ENCODE data around the gene OR1J4. TPM values are rescaled to one million over a fixed set of nuclear protein-coding genes. Genes with fewer than 3 reads are reported as not detected.
"Not testable (repeated sequence)": the region's sequence is repeated elsewhere in the genome, so short reads cannot be mapped to it uniquely, and the experiment has no call there.

Gene OR1J4, protein sequence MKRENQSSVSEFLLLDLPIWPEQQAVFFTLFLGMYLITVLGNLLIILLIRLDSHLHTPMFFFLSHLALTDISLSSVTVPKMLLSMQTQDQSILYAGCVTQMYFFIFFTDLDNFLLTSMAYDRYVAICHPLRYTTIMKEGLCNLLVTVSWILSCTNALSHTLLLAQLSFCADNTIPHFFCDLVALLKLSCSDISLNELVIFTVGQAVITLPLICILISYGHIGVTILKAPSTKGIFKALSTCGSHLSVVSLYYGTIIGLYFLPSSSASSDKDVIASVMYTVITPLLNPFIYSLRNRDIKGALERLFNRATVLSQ
- total RNA-seq = not detected

DNA sequence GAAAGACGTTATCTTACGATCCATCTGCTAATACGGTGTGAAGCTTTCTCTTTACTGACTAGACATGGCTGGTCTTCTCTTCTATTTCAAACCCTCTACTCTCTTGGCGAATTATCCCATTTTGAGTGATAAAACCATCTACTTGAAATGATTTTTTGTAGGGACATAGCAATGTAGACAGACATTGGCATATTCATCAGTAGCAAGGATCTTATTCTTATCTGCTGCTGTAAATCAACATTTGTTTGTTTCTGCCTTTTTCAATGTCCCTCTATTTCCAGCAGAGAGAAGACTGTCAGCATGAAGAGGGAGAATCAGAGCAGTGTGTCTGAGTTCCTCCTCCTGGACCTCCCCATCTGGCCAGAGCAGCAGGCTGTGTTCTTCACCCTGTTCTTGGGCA is at the start of gene OR1J4:
Gene OR1J4, plus strand, starts transcription at position 301 of the 400 bp plus-strand sequence. Its CDS starts 0 bp downstream, at position 301.
- Mint-ChIP-seq H3K9me3 (no peaks in the 10 kb centered on the region), H3K36me3 (no peaks in the 10 kb centered on the region), H3K27me3 (peaks cover 3% of the 10 kb centered on the region), H3K4me1 (no peaks in the 10 kb centered on the region), H3K4me3 (no peak within 1 kb of the TSS), H3K27ac (no peak within 1 kb of the TSS)
- DNase-seq = no peak

GRCh38 chr9:122474561-122474960 is 44.4 kb upstream of the OR1J4 start:
- H3K4me3 Mint-ChIP-seq = no peak overlapping the region
- H3K27me3 Mint-ChIP-seq = no peaks in the 10 kb centered on the region
- no peaks in the 10 kb centered on the region for H3K9me3 Mint-ChIP-seq
- H3K4me1 Mint-ChIP-seq = no peaks in the 10 kb centered on the region
- no peak overlapping the region for H3K27ac Mint-ChIP-seq
- DNase-seq = no peak
- no peaks in the 10 kb centered on the region for H3K36me3 Mint-ChIP-seq

DNA sequence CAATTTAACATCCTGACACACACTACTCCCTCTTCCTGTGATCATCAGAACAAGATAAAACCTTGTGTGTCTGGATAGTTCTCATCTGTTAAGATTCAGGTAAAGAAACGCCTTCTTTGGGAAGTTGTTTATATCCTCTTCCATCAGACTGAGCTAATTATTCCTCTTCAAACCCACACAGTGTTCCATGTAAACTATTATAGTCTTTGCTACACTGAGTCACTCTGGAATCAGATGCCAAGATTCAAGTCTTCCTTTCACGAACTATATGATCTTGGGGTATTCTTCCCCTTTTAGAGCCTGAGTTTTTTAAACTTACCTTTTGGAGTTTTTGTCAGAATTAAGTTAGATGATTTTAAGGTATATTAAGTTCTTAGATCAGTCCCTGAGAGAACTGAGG is 43.2 kb upstream of the OR1J4 start:
- no peak overlapping the region for H3K4me3 Mint-ChIP-seq
- no peaks in the 10 kb centered on the region for H3K9me3 Mint-ChIP-seq
- no peak for DNase-seq
- H3K27me3 Mint-ChIP-seq = no peaks in the 10 kb centered on the region
- H3K36me3 Mint-ChIP-seq = no peaks in the 10 kb centered on the region
- H3K27ac Mint-ChIP-seq = no peak overlapping the region
- no peaks in the 10 kb centered on the region for H3K4me1 Mint-ChIP-seq

DNA sequence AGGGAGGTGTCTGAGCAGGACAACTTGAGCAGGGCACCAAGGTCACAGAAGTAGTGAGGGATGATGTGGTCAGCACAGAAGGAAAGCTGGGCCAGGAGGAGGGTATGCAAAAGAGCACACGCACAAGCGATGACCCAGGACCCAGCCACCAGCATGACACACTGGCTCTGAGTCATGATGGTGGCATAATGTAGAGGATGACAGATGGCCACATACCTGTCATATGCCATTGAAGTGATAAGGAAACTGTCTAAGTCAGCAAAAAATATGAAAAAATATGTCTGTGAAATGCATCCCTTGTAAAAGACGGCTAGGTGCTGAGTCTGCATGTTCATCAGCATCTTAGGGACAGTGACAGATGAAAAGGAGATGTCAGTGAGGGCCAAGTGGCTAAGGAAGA is 41.6 kb upstream of the OR1J4 start:
- H3K9me3 Mint-ChIP-seq = no peaks in the 10 kb centered on the region
- DNase-seq = no peak
- no peak overlapping the region for H3K27ac Mint-ChIP-seq
- no peaks in the 10 kb centered on the region for H3K36me3 Mint-ChIP-seq
- H3K4me3 Mint-ChIP-seq = no peak overlapping the region
- H3K27me3 Mint-ChIP-seq = peaks cover 4% of the 10 kb centered on the region
- H3K4me1 Mint-ChIP-seq = no peaks in the 10 kb centered on the region

DNA sequence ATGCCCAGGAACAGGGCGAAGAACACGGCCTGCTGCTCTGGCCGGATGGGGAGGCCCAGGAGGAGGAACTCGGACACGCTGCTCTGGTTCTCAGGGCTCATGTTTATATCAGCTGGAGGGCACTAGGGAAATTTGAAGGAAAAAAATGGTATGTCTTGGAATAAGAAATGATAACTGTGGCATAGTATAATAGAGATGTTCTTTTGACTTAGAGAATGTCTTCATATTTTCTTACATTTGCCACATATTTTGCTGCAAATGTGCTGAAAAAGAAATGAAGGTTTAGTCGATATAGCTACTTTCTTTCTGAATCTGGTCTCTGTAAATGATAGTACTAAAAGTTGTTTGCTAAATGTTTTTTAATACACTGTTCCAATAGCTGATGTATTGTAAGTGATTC is 41.1 kb upstream of the OR1J4 start, which contains the start of gene OR1J1:
Gene OR1J1, minus strand, starts transcription at position 101 of the 400 bp plus-strand sequence. Its CDS starts 0 bp downstream, at position 101.
- no peak within 1 kb of the TSS for H3K27ac Mint-ChIP-seq
- no peak for DNase-seq
- H3K4me3 Mint-ChIP-seq = no peak within 1 kb of the TSS
- H3K4me1 Mint-ChIP-seq = no peaks in the 10 kb centered on the region
- H3K36me3 Mint-ChIP-seq = no peaks in the 10 kb centered on the region
- H3K27me3 Mint-ChIP-seq = peaks cover 4% of the 10 kb centered on the region
- no peaks in the 10 kb centered on the region for H3K9me3 Mint-ChIP-seq

GRCh38 chr9:122479062-122479461 is 39.9 kb upstream of the OR1J4 start:
- Mint-ChIP-seq H3K9me3 (no peaks in the 10 kb centered on the region), H3K27me3 (peaks cover 4% of the 10 kb centered on the region), H3K4me1 (no peaks in the 10 kb centered on the region), H3K36me3 (no peaks in the 10 kb centered on the region), H3K27ac (no peak overlapping the region), H3K4me3 (no peak overlapping the region)
- DNase-seq = no peak

GRCh38 chr9:122498883-122499288 is 20.1 kb upstream of the OR1J4 start:
- H3K36me3 Mint-ChIP-seq = peaks cover 9% of the 10 kb centered on the region
- H3K27ac Mint-ChIP-seq = no peak overlapping the region
- no peak overlapping the region for H3K4me3 Mint-ChIP-seq
- peaks cover 13% of the 10 kb centered on the region for H3K9me3 Mint-ChIP-seq
- no peak for DNase-seq
- H3K4me1 Mint-ChIP-seq = no peaks in the 10 kb centered on the region
- peaks cover 12% of the 10 kb centered on the region for H3K27me3 Mint-ChIP-seq

GRCh38 chr9:122506964-122507363 is 12.0 kb upstream of the OR1J4 start:
- no peaks in the 10 kb centered on the region for H3K27me3 Mint-ChIP-seq
- no peaks in the 10 kb centered on the region for H3K9me3 Mint-ChIP-seq
- no peak for DNase-seq
- peaks cover 3% of the 10 kb centered on the region for H3K36me3 Mint-ChIP-seq
- H3K4me1 Mint-ChIP-seq = no peaks in the 10 kb centered on the region
- H3K4me3 Mint-ChIP-seq = no peak overlapping the region
- H3K27ac Mint-ChIP-seq = no peak overlapping the region

- H3K4me3 Mint-ChIP-seq = no peak within 1 kb of the TSS
Observed at GRCh38 chr9:122510502-122510901, 8.4 kb upstream of the OR1J4 start, which contains the start of gene OR1J2. TSS of gene OR1J2 (plus strand) at chr9:122510802. CDS start at chr9:122510802, 0 bp downstream.

DNA sequence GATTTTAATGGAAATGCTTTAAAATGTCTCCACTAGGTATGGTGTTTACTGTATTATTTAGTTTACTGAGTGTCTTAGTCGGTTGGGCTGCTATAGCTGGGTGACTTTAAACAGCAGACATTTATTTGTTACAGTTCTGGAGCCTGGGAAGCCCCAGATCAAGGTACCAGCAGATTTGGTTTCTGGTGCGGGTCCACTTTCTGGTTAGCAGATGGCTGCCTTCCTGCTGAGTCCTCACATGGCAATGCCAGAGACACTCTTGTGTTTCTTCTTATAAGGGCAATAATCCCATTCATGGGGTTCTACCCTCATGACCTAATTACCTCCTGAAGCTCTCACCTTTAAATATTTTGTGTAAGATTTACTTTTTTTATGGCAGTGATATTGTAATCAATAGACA is 715 bp upstream of the OR1J4 start:
- no peaks in the 10 kb centered on the region for H3K4me1 Mint-ChIP-seq
- no peaks in the 10 kb centered on the region for H3K36me3 Mint-ChIP-seq
- H3K27me3 Mint-ChIP-seq = peaks cover 3% of the 10 kb centered on the region
- H3K27ac Mint-ChIP-seq = no peak overlapping the region
- DNase-seq = no peak
- H3K4me3 Mint-ChIP-seq = no peak overlapping the region
- no peaks in the 10 kb centered on the region for H3K9me3 Mint-ChIP-seq

More at GRCh38 chr9:122510502-122510901, 8.4 kb upstream of the OR1J4 start, which contains the start of gene OR1J2:
- no peaks in the 10 kb centered on the region for H3K4me1 Mint-ChIP-seq
- no peaks in the 10 kb centered on the region for H3K9me3 Mint-ChIP-seq
- no peaks in the 10 kb centered on the region for H3K27me3 Mint-ChIP-seq
- H3K27ac Mint-ChIP-seq = no peak within 1 kb of the TSS
- H3K36me3 Mint-ChIP-seq = peaks cover 3% of the 10 kb centered on the region
- DNase-seq = no peak

DNA sequence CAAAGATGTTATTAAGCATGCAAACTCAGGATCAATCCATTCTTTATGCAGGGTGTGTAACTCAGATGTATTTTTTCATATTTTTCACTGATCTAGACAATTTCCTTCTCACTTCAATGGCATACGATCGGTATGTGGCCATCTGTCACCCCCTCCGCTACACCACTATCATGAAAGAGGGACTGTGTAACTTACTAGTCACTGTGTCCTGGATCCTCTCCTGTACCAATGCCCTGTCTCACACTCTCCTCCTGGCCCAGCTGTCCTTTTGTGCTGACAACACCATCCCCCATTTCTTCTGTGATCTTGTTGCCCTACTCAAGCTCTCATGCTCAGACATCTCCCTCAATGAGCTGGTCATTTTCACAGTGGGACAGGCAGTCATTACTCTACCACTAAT is 435 bp downstream of the OR1J4 start:
- H3K27me3 Mint-ChIP-seq = peaks cover 3% of the 10 kb centered on the region
- no peaks in the 10 kb centered on the region for H3K4me1 Mint-ChIP-seq
- H3K27ac Mint-ChIP-seq = no peak overlapping the region
- H3K4me3 Mint-ChIP-seq = no peak overlapping the region
- DNase-seq = no peak
- H3K36me3 Mint-ChIP-seq = no peaks in the 10 kb centered on the region
- no peaks in the 10 kb centered on the region for H3K9me3 Mint-ChIP-seq

GRCh38 chr9:122526602-122527001 is 7.7 kb downstream of the OR1J4 start:
- DNase-seq = peak; percentile 5
- H3K9me3 Mint-ChIP-seq = no peaks in the 10 kb centered on the region
- peaks cover 3% of the 10 kb centered on the region for H3K4me1 Mint-ChIP-seq
- H3K36me3 Mint-ChIP-seq = no peaks in the 10 kb centered on the region
- no peak overlapping the region for H3K27ac Mint-ChIP-seq
- no peak overlapping the region for H3K4me3 Mint-ChIP-seq
- H3K27me3 Mint-ChIP-seq = peaks cover 3% of the 10 kb centered on the region

DNA sequence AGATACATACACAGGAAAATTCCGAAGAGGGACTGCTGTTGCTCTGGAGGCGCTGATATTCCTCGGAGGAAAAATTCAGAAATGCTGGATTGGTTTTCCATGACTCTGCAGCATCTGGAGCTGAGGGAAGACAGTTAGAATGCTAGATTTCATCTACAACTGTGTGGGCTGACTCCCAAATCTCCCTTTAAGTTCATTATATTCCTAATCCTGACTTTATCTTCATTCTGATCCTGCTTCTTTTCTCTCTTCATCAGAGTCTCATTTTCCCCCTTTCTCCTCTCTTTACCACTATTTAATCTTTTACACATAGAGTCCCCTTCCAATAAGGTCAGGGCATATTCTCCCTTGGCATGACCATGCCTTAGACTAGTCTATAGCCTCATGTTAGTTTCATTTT is 8.3 kb downstream of the OR1J4 start, which contains the start of gene OR1N1:
Gene OR1N1, minus strand, starts transcription at position 101 of the 400 bp plus-strand sequence. Its CDS starts 0 bp downstream, at position 101.
- Mint-ChIP-seq H3K27me3 (peaks cover 3% of the 10 kb centered on the region), H3K36me3 (no peaks in the 10 kb centered on the region), H3K27ac (no peak within 1 kb of the TSS), H3K9me3 (no peaks in the 10 kb centered on the region), H3K4me1 (peaks cover 3% of the 10 kb centered on the region), H3K4me3 (no peak within 1 kb of the TSS)
- no peak for DNase-seq

- H3K9me3 Mint-ChIP-seq, H3K4me1 Mint-ChIP-seq: not testable (repeated sequence)
Observed at GRCh38 chr9:122531157-122531556, 12.2 kb downstream of the OR1J4 start.

DNA sequence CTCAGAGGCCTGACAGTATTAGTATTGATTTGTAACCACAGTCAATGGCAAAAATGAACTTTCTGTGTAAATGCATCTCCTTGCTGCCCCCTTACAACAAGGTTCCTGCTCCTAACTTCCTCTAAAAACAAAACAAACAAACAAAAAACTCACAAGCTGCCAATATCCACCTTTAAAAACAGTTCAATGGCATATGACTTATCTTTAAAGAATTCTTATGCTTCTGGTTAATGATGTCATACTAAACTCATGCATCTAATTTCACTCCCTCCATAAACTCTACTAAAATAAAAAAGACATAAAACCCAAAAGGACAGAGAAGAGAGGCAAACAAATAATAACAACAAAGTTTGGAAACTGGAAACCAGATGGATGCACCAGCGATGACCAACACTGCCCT is 17.2 kb downstream of the OR1J4 start:
- Mint-ChIP-seq H3K9me3 (peaks cover 3% of the 10 kb centered on the region), H3K4me3 (no peak overlapping the region), H3K27me3 (no peaks in the 10 kb centered on the region), H3K27ac (no peak overlapping the region), H3K4me1 (no peaks in the 10 kb centered on the region), H3K36me3 (peaks cover 4% of the 10 kb centered on the region)
- no peak for DNase-seq

More at GRCh38 chr9:122531157-122531556, 12.2 kb downstream of the OR1J4 start:
- not testable (repeated sequence) for H3K36me3 Mint-ChIP-seq, DNase-seq, H3K27me3 Mint-ChIP-seq, H3K27ac Mint-ChIP-seq, H3K4me3 Mint-ChIP-seq

DNA sequence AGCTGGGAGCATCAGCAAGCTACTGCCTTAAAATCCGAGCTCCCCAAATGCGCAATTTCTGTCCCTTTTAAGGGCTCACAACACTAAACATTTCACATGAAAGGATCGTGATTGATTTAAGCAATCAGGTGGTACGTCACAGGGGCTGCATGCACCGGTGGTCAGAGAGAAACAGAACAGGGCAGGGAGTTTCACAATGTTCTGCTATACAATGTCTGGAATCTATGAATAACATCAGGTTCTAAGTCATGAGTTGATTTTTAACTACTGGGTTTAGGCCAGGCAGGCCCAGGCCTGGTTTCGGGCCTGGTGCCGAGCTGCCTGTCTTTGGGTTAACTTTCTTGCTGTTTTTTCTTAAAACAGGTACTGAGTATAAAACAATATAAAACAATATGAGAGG is 18.1 kb downstream of the OR1J4 start:
- not testable (repeated sequence) for H3K9me3 Mint-ChIP-seq, H3K4me3 Mint-ChIP-seq, H3K36me3 Mint-ChIP-seq

More for the DNA sequence above, 18.1 kb downstream of the OR1J4 start:
- not testable (repeated sequence) for H3K27me3 Mint-ChIP-seq, DNase-seq, H3K4me1 Mint-ChIP-seq, H3K27ac Mint-ChIP-seq
